PFSK-1 (cell line): Measurements from ENCODE around the gene GRID2IP.

Experiments used
- POLR2AphosphoS5 ChIP-seq: IDR thresholded peaks from 2 replicates; pipeline ENCODE4 v1.6.1; 2012; ENCODE audit warnings: low read depth, mild to moderate bottlenecking, control low read depth, low read length, moderate library complexity
- SIN3A ChIP-seq: IDR thresholded peaks from 2 replicates; pipeline ENCODE4 v1.6.1; 2012; ENCODE audit warnings: mild to moderate bottlenecking, low read length, moderate library complexity, borderline replicate concordance; ENCODE audit not compliant: insufficient read depth

GRCh38 chr7:6546498-6547251 lies 4.6 kb downstream of the GRID2IP start:
- TF ChIP-seq POLR2AphosphoS5: no peak
- TF ChIP-seq SIN3A: no peak
